Jurkat, Clone E6-1 (cell line): Measurements from ENCODE around the gene HDGFL3.
"Not testable (repeated sequence)": the region's sequence is repeated elsewhere in the genome, so short reads cannot be mapped to it uniquely, and the experiment has no call there.

Source experiments
- DNase-seq: peaks from one replicate; pipeline ENCODE4 v3.0.0-alpha.2; 2011; ENCODE audit warnings: low read depth, low spot score
- H3K4me3 ChIP-seq: 2 replicates; pipeline ENCODE4 v1.5.1; 2011; ENCODE audit warnings: mild to moderate bottlenecking, low read length, control low read depth, moderate library complexity

The HDGFL3 gene

GRCh38 chr15:83199288-83199687 lies 8.3 kb downstream of the HDGFL3 start:
- DNase-seq, result no peak
- H3K4me3 ChIP-seq, result no peak overlapping the region

DNA sequence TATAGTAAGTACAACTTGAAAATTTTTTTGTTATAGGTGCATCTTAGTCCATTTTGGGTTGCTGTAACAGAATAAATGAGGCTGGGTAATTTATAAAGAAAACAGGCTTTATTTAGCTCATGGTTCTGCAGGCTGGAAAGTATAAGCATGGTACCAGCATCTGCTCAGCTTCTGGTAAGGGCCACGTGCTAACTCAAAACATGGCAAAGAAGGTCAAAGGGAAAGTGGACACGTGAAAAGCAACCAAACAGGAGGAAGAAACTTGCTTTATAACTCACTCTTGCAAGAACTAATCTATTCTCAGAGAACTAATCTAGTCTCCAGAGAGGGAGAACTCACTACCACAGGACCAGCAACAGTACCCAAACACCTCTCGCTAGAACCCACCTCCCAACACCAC lies 9.1 kb downstream of the HDGFL3 start:
- H3K4me3 ChIP-seq, result no peak overlapping the region
- no peak for DNase-seq

- DNase-seq, result no peak
- no peak overlapping the region for H3K4me3 ChIP-seq
Measured at GRCh38 chr15:83194528-83194927, 13.1 kb downstream of the HDGFL3 start.

- DNase-seq, result no peak
- H3K4me3 ChIP-seq, result no peak overlapping the region
Measured at GRCh38 chr15:83193721-83194120, 13.9 kb downstream of the HDGFL3 start.

DNA sequence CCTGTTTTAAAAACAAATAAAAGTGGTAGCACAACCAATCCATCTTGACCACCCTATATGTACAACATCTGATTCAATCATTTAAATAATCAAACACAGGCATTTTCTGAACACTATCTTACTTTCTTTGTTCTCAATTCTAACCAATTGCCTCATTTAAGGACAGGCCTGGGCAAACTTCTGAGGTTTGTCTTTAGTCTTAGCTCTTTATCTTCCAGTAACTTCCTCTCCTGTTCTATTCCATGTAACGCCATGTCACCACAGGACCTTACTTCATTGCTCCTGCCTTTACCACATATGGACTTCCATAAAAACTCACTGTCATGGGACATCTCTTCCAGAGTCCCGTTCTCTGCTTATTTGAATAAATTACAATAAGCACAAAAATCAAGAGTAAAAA lies 14.9 kb downstream of the HDGFL3 start:
- no peak for DNase-seq
- no peak overlapping the region for H3K4me3 ChIP-seq

DNA sequence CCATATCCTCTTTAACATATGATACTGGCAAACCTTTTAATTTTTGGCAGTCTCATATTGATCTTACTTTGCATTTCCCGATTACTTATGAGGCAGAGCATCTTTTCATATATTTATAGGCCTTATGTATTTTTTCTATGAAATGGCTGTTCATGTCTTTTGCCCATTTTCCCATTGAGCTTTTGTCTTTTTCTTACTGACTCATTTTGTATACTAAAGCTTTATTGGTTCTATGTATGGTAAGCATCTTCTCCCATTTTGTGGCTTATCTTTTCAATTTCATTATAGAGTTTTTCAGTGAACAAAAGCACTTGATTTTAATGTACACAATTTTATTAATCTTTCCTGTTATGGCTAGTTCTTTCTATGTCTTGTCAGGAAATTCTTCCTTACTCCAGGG lies 17.2 kb downstream of the HDGFL3 start:
- no peak for DNase-seq

DNA sequence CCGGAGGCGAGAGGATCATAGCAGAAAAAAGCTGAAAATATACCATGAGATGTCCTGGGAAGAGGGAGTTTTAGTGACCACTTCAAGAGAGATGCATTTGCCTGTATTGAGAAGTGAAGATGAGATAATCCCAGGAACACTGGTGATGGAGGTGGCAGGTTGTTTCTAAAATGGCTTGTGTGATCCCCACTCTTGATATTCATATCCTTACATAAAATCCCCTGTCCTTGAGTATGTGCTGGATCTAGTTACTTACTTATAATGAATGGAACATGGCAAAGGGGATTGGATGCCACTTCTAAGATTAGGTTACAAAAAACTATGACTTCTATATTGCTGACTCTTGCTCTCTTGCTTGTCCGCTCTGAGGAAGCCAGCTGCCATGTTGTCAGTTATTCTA lies 22.1 kb downstream of the HDGFL3 start:
- H3K4me3 ChIP-seq, result no peak overlapping the region
- DNase-seq, result no peak

More for the DNA sequence above, 17.2 kb downstream of the HDGFL3 start:
- no peak overlapping the region for H3K4me3 ChIP-seq

DNA sequence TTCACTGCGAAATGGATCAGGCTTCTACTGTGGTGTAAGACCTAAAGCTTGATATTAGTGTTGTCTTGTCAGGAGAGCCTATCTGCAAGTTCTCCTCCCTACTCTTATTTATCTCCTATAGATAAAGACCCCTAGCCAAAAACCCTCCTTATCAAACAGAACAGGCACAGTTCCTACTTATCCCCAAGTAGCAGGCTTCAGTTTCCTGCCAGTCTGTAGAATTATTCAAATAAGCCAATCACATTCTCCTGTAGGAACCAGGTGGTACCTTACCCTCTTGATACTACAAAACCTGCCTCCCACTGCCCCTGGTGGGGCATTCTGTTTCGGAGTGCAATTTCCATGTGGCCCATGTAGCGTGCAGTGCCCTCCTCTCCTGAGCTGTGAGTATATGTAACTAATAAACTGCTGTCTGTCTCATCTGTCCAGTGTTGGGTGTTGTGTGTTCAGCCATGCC lies 28.7 kb downstream of the HDGFL3 start:
- DNase-seq, result no peak
- H3K4me3 ChIP-seq, result no peak overlapping the region

DNA sequence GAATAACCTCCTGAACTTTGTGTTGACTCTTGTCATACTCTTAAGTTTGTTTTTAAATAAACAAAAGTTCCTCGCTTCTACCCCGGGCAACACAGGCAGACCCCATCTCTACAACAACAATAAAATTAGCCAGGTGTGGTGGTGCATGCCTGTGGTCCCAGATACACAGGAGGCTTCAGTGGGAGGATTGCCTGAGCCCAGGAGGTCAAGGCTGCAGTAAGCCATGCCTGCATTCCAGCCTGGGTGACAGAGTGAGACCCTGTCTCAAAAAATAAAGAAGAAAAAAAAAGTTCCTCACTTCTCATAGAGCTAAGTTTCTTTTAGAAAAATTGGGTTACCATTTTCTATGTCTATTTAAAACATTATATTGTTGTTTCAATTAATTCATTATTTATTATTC lies 29.2 kb downstream of the HDGFL3 start:
- no peak for DNase-seq
- no peak overlapping the region for H3K4me3 ChIP-seq

GRCh38 chr15:83174891-83175290 lies 32.7 kb downstream of the HDGFL3 start:
- H3K4me3 ChIP-seq, result no peak overlapping the region
- no peak for DNase-seq

DNA sequence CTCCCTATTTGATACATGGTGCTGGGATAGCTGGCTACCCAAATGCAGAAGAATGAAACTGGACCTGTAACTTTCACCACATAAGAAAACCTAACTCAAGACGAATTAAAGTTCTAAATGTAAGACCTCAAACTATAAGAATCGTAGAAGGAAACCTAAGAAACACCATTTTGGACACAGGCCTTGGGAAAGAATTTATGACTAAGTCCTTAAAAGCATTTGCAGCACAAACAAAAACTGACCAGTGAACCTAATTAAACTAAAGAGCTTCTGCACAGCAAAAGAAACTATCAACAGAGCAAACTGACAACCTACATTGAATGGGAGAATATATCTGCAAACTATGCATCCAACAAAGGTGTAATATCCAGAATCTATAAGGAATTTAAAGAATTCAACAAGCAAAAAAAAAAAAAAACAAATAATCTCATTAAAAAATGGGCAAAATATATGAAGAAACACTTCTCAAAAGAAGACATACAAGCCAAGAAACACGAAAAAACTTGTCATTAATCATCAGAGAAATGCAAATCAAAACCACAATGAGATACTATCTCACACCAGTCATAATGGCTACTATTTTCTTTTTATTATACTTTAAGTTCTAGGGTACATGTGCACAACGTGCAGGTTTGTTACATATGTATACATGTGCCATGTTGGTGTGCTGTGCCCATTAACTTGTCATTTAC lies 37.0 kb downstream of the HDGFL3 start:
- DNase-seq, result no peak
- H3K4me3 ChIP-seq, result no peak overlapping the region

DNA sequence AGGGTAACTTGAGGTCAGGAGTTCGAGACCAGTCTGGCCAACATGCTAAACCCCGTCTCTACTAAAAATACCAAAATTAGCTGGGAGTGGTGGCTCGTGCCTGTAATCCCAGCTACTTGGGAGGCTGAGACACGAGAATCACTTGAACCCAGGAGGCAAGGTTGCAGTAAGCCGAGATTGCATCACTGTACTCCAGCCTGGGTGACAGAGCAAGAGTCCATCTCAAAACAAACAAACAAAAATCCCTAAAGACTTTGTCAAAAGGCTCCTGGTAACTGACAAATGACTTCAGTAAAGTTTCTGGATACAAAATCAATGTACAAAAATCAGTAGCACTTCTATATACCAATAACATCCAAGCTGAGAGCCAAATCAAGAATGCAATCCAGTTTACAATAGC lies 38.0 kb downstream of the HDGFL3 start:
- H3K4me3 ChIP-seq, DNase-seq: not testable (repeated sequence)

GRCh38 chr15:83166830-83167229 lies 40.8 kb downstream of the HDGFL3 start:
- DNase-seq, result no peak
- no peak overlapping the region for H3K4me3 ChIP-seq

DNA sequence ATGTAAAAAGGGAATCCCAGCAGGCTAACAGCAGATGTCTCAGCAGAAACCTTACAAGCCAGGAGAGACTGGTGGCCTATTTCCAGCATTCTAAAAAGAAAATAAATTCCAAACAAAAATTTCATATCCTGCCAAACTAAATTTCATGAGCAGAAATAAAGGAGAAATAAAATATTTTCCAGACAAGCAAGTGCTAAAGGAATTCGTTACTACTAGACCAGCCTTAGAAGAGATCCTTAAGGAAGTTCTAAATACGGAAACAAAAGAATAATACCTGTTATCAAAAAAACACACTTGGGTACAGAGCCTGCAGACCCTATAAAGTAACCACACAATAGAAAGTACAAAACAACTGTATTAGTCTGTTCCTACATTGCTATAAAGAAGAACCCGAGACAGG lies 41.4 kb downstream of the HDGFL3 start:
- DNase-seq, result no peak
- no peak overlapping the region for H3K4me3 ChIP-seq

- DNase-seq, result peak; percentile 51
- H3K4me3 ChIP-seq, result no peak overlapping the region
Measured at GRCh38 chr15:83164771-83165404, 42.7 kb downstream of the HDGFL3 start.

GRCh38 chr15:83164111-83164770 lies 43.4 kb downstream of the HDGFL3 start:
- no peak for DNase-seq
- no peak overlapping the region for H3K4me3 ChIP-seq

- no peak overlapping the region for H3K4me3 ChIP-seq
- peak; percentile 34 for DNase-seq
Measured at GRCh38 chr15:83163032-83163431, 44.6 kb downstream of the HDGFL3 start.

- H3K4me3 ChIP-seq, result no peak overlapping the region
- no peak for DNase-seq
Measured at GRCh38 chr15:83160741-83161140, 46.9 kb downstream of the HDGFL3 start.

- H3K4me3 ChIP-seq, result no peak overlapping the region
- no peak for DNase-seq
Measured at GRCh38 chr15:83158393-83158792, 49.2 kb downstream of the HDGFL3 start.

DNA sequence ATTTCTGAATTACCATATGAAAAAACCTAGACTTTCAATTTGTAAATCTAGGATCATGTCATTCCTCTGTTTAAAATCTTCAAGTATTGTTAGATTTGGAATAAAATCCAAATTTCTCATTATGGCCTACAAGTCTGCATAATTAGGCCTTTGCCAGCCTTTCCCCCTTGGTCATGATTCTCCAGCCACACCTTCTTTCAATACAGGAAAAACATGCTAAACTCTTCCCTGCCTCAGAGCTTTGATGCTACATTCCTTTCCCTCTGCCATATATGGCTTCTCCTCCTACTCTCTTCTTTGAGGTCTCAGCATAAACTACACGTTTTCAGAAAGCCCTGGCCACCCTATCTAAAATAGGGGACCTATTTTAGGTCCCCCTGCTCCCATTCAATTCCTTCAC lies 51.7 kb downstream of the HDGFL3 start:
- no peak for DNase-seq
- no peak overlapping the region for H3K4me3 ChIP-seq
